ENCODE results near the gene CRKL. TPM values are rescaled to one million over a fixed set of nuclear protein-coding genes. Genes with fewer than 3 reads are reported as not detected.

CRKL gene
- total RNA-seq, 1 experiment from 2014 or later: 106 TPM

- H3K79me2 ChIP-seq (ENCODE audit: insufficient read depth, low read length): peaks cover 73% of the 10 kb centered on the region
- no peak overlapping the region for H2BK5ac ChIP-seq (ENCODE audit: insufficient read length, low read length)
- no peak overlapping the region for H4K91ac ChIP-seq (ENCODE audit: insufficient read length, low read depth, low read length)
- no peaks in the 10 kb centered on the region for H4K20me1 ChIP-seq (ENCODE audit: control insufficient read depth, insufficient read depth, insufficient read length)
- no peaks in the 10 kb centered on the region for H3K23me2 ChIP-seq (ENCODE audit: insufficient read length, low read depth, low read length, poor library complexity, severe bottlenecking)
- no peak overlapping the region for H4K8ac ChIP-seq (replicated peaks; ENCODE audit: insufficient read length, low read depth, low read length)
- H3K9me3 ChIP-seq (ENCODE audit: control insufficient read depth, low read depth, low read length): no peaks in the 10 kb centered on the region
- Mint-ChIP-seq H3K4me1 (peaks cover 10 to 30% of the 10 kb centered on the region in 2 experiments), H3K9me3 (no peaks in the 10 kb centered on the region), H3K27me3 (ENCODE audit: low read depth) (no peaks in the 10 kb centered on the region; the same call in 1 of the 2 replicates), H3K4me3 (no peak overlapping the region), H3K27ac (0 out of 7 replicates have a peak overlapping the region, but pooled peaks of 1 of the 3 experiments have one; percentile 13), H3K36me3 (ENCODE audit: insufficient read depth in 1 of 3, low read depth in 3 of 3) (peaks cover 13 to 35% (median 30%) of the 10 kb centered on the region in 3 experiments; a peak in 6 of 7 replicates)
- no peak overlapping the region for H3K14ac ChIP-seq (ENCODE audit: insufficient read depth, low read length)
- no peak overlapping the region for H2AK5ac ChIP-seq (ENCODE audit: insufficient read length, low read length)
- H2BK120ac ChIP-seq (ENCODE audit: low read depth, low read length, poor library complexity, severe bottlenecking): no peak overlapping the region
- H2BK12ac ChIP-seq (ENCODE audit: insufficient read length, low read depth, low read length): no peak overlapping the region
- H3K4me2 ChIP-seq (ENCODE audit: insufficient read depth, insufficient read length, low read length): no peak overlapping the region
- no peak overlapping the region for H3K9ac ChIP-seq (ENCODE audit: extremely low read depth, insufficient read length, low read length)
- WGBS (ENCODE audit: extremely low coverage, insufficient read length, low lambda C conversion rate): no CpG with 5 or more reads among the region's 8 CpGs
- no peak overlapping the region for H3T11ph ChIP-seq (ENCODE audit: low read length)
- H3K23ac ChIP-seq (ENCODE audit: insufficient read length, low read depth, low read length): no peak overlapping the region
- DNase-seq: no peak
- no peak overlapping the region for H3K4ac ChIP-seq (ENCODE audit: low read depth, low read length)
- no peaks in the 10 kb centered on the region for H3K4me1 ChIP-seq (ENCODE audit: insufficient read depth, low read length)
- no peak overlapping the region for H3K27ac ChIP-seq (ENCODE audit: insufficient read length, low read depth, low read length)
- H3K79me1 ChIP-seq (ENCODE audit: insufficient read depth, low read depth, low read length, poor library complexity, severe bottlenecking): peaks cover 2% of the 10 kb centered on the region
- H3K27me3 ChIP-seq (ENCODE audit: insufficient read depth, low read length): no peaks in the 10 kb centered on the region
- H4K5ac ChIP-seq (ENCODE audit: insufficient read length, low read depth, low read length): no peak overlapping the region
- no peak for TF ChIP-seq CTCF (conservative IDR thresholded peaks at IDR 0.05)
- no peak overlapping the region for H2AFZ ChIP-seq (ENCODE audit: low read length)
- H2BK20ac ChIP-seq (ENCODE audit: low read depth, low read length, poor library complexity, severe bottlenecking): no peak overlapping the region
- H2BK15ac ChIP-seq (ENCODE audit: low read depth, low read length): no peak overlapping the region
- H3K18ac ChIP-seq (ENCODE audit: insufficient read length, low read depth, low read length): no peak overlapping the region
- H3K56ac ChIP-seq (ENCODE audit: insufficient read length, low read depth, low read length): no peak overlapping the region
Observed at GRCh38 chr22:20943104-20943933, 26.1 kb downstream of the CRKL start.
